Kasumi-1 (cell line): ENCODE data around the gene TFE3.
"Not testable (repeated sequence)": the region's sequence is repeated elsewhere in the genome, so short reads cannot be mapped to it uniquely, and the experiment has no call there.

Experiments used
- DNase-seq, 2 experiments: peaks; one replicate each; lab custom pipeline; 2025; lab: John Stamatoyannopoulos, UW

TFE3 gene

DNA sequence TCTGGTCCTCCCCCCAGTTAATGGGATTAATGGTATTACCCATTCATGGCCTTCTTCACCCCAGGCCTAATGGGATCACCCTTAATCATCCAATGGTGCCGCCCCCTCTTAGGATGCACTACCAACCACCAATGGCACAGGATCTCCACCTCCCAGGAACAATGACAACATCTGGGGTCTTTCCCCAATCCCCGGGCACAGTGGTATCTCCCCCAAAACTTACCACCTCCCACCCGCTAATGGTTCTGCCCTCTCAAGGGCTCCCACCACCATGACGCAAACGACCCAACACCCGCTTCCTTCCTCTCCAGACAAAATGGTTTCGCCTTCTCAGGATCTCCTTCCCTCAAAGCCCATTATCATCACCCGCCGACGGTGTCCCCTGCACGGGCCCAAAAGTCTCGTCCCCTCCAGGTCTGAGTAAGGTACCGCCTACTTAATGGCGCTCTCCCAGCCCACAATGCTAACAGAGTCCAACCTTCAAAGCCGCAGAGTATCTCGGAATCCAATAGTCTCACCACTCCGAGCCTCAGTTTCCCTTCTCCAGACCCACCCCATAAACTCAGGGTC is 41.6 kb downstream of the TFE3 start:
- DNase-seq, result peak; percentile 36 to 45

DNA sequence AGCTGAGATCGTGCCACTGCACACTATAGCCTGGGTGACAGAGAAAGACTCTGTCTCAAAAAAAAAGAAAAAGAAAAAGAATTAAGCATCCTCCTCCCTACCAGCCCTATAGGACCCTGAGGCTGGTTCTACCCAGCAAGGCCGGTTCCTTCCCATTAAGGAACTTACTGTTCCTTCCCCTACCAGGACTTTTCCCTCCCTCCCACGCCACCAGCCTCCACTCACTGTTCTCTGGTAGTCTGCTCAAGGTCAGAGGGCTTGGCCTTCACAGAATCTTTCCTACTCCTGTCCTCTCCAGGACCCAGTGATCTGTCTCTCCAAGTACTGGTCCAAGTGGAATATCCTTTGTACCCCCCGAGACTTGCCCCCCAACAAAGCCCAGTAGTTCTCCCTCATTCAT is 42.5 kb downstream of the TFE3 start:
- DNase-seq, result no peak

DNA sequence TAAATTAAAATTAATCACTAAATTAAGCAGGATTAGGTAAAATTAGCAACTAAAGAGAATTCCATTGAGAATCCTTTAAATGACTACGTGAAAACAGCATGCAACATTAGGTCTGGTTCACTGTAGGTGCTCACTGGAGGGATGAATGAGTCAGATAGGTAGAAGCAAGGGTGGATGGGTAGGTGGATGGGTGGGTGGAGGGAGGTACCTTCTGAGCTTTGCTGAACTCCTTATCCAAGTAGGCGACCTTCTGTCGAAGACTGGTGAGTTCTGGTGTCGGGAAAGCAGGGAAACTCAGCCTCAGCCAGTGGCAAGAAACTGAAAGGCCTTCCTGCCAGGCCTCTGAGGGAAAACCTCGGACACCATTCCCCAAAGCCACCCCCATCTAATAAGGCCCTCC is 44.1 kb downstream of the TFE3 start:
- no peak for DNase-seq

DNA sequence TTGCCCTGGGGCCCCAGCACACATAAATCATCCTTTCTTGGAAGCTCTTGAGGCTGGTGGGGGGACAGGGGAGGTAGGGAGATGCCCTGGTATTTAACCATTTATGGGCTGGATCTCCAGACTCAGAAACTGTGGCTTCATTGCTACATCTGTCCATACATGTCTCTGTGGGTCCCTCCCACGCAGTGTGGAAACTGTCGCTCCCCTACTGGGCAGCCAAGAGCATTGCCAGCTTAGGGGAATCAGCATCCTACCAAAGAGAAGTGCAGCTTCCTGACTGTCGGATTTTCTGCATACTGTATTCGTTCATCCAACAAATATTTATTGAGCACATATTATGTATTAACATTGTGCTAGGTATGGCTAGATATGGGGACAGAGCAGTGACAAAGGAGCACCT is 44.8 kb downstream of the TFE3 start:
- DNase-seq, result peak in 1 of 2 experiments; percentile 5

DNA sequence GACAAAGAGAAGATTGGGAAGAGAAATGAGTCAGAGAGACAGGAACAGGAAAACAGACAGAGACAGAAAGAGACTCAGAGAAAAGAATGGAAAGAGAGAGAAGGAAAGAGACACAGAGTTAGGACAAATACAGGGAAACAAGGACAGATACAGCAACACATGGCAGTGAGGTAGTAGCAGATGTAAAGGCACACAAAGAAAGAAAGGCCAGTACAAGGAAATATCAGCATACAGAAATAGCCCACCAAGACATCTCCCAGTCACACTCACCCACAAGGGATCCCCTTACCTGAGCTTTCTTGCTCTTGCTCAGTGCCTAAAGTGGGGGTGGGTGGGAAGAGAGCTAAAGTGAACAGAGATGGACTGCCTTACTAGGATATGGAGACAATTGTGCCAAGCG is 45.3 kb downstream of the TFE3 start:
- DNase-seq, result no peak

DNA sequence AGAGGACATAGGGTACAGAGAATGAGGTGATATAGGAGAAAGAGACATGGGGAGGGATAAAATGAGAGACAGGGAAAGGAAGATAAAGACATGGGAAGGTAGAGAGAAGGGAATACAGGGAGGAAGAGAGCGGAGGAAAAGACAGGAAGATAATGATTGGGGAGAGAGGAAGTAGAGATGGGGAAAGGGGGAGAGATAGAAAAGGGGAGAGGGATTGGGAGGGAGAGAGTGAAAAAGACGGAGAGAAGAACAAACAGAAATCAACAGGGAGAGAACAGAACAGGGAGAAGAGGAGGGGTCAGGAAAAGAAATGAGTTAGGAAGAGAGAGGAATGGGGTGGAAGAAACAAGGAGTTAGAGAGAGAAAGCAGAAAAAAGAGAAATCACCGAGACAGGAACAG is 45.7 kb downstream of the TFE3 start:
- DNase-seq, result no peak

DNA sequence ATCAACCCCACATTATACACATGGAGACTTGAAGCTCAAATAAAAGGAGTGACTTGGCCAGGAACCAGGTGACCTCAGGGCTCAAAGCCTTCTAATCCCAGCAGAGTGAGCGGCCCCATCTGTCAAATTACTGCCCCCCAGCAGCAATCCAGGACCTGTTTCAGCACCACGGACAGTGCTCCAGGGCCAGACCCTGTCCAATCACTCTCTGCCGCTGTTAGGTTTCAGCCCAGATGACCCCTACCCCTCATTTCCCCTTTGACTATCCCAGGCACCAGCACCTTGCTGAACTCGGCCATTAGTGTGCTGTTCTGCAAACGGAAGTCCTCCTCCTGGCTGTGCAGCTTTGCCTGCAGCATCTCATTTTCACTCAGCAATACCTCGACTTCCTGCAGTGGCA is 46.2 kb downstream of the TFE3 start:
- DNase-seq, result no peak

DNA sequence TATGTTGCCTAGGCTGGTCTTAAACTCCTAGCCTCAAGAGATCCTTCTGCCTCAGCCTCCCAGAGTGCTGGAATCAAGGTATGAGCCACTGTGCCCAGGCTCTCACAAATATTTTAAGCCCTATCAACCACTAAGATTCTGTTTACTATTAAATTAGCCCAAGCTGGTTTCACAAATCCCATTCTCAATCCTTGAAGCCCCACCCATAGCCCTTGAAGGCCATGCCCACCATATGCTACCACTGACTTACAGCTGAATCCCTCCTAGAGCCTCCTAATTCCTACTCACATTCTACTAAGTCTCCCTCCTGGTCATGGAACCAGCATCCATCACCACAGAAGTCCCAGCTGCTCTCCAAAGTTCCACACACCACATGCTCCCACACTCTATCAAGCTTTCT is 50.8 kb downstream of the TFE3 start:
- no peak for DNase-seq

DNA sequence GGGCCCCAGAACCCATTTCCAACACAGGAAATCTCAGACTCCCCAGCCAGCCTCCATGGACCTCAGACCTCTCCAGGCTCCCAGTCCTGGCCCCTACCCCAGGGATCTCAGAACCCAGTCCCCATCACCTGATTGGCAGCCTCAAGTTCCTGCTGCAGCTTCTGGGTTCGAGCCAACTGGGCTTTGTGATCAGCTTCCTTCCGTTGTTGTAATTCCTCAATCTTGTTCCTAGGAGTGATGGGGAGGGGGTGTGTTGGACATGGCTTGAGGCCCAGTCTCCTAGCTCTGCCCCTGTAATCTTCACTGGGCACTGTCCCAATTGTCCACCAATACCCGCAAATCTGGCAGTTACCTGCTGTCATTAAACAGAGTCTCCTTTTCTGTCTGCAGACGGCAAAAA is 53.7 kb downstream of the TFE3 start:
- no peak for DNase-seq

DNA sequence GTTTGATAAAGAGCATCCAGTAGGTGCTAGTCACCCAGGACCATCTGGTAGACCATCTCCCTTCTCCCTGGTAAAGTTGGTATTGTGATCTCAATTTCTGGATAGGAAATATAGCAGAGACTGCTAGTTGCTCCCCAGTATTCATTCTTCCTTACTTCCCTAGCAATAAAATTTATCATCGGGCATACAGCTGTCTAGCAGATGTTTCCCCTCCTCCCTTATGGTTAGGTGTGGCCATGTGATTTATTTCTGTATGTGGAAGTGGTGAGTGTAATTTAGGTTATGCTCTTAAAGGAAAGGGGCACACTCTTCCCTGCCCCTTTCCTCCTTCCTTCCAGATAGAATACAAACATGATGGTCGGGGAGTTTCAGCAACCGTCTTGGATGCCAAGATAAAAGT is 59.3 kb downstream of the TFE3 start:
- DNase-seq, result no peak

DNA sequence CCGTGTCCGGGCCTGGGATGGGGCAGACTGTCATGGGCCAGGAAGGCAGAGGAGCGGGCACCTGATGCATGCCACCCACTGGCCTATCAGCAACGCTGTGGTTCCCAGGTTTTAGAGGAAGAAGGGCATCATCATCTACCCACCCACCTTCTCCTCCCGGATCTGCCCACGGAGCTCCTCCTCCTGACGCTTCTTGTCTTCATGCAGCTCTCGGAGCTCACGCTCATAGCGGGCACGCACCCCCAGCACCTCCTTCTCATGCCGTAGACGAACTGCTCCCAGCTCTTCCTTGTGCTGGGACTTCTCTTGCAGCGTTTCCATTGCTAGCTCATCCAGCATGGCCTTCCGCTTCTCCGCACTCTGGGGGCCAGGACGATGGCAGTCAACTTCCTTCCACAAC is 60.1 kb downstream of the TFE3 start:
- no peak for DNase-seq

DNA sequence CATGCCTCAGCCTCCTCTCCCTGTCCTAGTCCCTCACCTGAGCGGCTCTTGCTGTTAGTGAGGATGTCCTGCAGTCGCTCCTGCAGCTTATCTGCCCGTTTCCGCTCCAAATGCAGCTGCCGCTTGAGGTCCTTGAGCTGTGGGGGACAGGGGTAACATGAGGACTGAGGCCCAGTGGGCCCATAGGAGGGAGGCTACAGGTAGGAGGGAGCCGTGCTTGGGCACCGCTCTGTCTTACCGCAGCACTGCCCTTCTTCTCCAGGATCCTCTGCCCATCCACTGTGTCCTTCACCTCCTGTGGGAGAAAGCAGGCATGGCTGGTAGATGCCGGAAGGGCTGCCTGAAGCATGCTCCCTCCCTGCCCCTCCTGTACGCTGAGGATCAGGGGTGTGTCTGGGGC is 62.0 kb downstream of the TFE3 start:
- DNase-seq, result no peak

DNA sequence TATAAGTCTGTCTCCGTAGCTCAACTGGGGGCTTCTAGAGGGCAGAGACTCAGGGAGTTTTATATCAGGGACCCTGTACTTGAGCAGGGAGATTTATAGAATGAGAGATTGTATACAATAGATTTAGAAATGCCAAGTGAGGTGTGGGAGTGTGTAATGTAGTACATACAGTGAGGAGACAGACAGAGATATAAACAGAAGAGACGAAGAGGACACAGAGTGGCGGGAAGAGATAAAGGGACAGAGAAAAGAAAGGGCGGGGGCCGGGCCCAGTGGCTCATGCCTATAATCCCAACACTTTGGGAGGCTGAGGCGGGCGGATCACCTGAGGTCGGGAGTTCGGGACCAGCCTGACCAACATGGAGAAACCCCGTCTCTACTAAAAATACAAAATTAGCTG is 62.8 kb downstream of the TFE3 start:
- DNase-seq, result not testable (repeated sequence)
